Uterus (tissue), 4 donors: ENCODE data around the gene MED25. TPM values are rescaled to one million over a fixed set of nuclear protein-coding genes. Genes with fewer than 3 reads are reported as not detected.

Experiments used
- DNase-seq, 2 donors: peaks; one replicate each; pipeline ENCODE4 v3.0.0-alpha.2; 2019 to 2020
- H3K27ac ChIP-seq, 2 donors: fragments of 200-600 bp; sonication (generic); 1 replicate in 1 of 2; 2 replicates in 1 of 2; pipeline ENCODE4 v1.5.1; 2016 to 2018
- H3K27me3 ChIP-seq, 2 donors: fragments of 200-600 bp; sonication (generic); one replicate each; pipeline ENCODE4 v1.5.1; 2018 to 2019; ENCODE audit warnings: control low read depth in 1 of 2
- H3K36me3 ChIP-seq, 2 donors: fragments of 200-600 bp; sonication (generic); one replicate each; pipeline ENCODE4 v1.5.1; 2019; ENCODE audit warnings: control low read depth in 1 of 2
- H3K4me1 ChIP-seq, 2 donors: fragments of 200-600 bp; sonication (generic); one replicate each; pipeline ENCODE4 v1.5.1; 2018 to 2019; ENCODE audit warnings: control low read depth in 1 of 2
- H3K4me3 ChIP-seq, 2 donors: fragments of 200-600 bp; sonication (generic); 1 replicate in 1 of 2; 2 replicates in 1 of 2; pipeline ENCODE4 v1.5.1; 2018 to 2019; ENCODE audit warnings: mild to moderate bottlenecking in 1 of 2
- H3K9me3 ChIP-seq, 2 donors: fragments of 200-600 bp; sonication (generic); one replicate each; pipeline ENCODE4 v1.5.1; 2019; ENCODE audit warnings: control low read depth in 1 of 2
- CTCF ChIP-seq, 4 experiments: fragments of 200-600 bp in 2 of 4; fragments of 450-650 bp in 2 of 4; sonication (generic) in 2 of 4; IDR thresholded peaks; one replicate each; pipeline ENCODE4 v1.5.1; 2016 to 2019; ENCODE audit warnings: antibody characterized with exemption in 4 of 4, mild to moderate bottlenecking in 2 of 4, moderate library complexity in 1 of 4
- POLR2A ChIP-seq, 2 donors: fragments of 450-650 bp; IDR thresholded peaks; one replicate each; pipeline ENCODE4 v1.6.1; 2016; ENCODE audit warnings: antibody characterized with exemption in 2 of 2, mild to moderate bottlenecking in 1 of 2, moderate library complexity in 1 of 2
- intact Hi-C: fragments of 100-400 bp; cut with DNase I; formaldehyde crosslinking; loops from one replicate; pipeline ENCODE4 v1.15.1; 2023; ENCODE audit warnings: low total_unique reads
- total RNA-seq, 4 donors: library from RNA; depleted of rRNA in 3 of 4; stranded (reverse); fragments of >200 nt in 3 of 4; gene quantifications; one replicate each; pipeline versions ENCODE4 v1.1.0 to v1.2.4, GENCODE V29; 2014 to 2023
- donor health status: DM: yes; HTN: yes; CAD: no.

Gene MED25
- total RNA-seq, 4 donors from 2014 or later, result 21.1 to 48.1 (median 26.8) TPM

- Histone ChIP-seq H3K4me3 (no peak overlapping the region), H3K36me3 (no peaks in the 10 kb centered on the region), H3K4me1 (peaks cover 0 to 4% of the 10 kb centered on the region in 2 donors), H3K27me3 (no peaks in the 10 kb centered on the region), H3K9me3 (no peaks in the 10 kb centered on the region), H3K27ac (no peak overlapping the region)
- no peak for DNase-seq
- intact Hi-C loops, result loop anchor here (5.0 kb wide), 1 partner anchor 40 kb away; the partner anchor contains the start of gene AP2A1
- TF ChIP-seq CTCF (IDR thresholded peaks at IDR 0.05) (no peak), POLR2A (IDR thresholded peaks at IDR 0.05) (no peak)
These were observed 10.8 kb upstream of the MED25 start for GRCh38 chr19:49807058-49807903.

GRCh38 chr19:49807904-49808675 is 10.0 kb upstream of the MED25 start:
- Histone ChIP-seq H3K27ac (peak overlapping the region; percentile 86 to 89), H3K4me3 (peak overlapping the region in 1 of 2 donors; percentile 67), H3K36me3 (no peaks in the 10 kb centered on the region), H3K4me1 (peaks cover 0 to 4% of the 10 kb centered on the region in 2 donors), H3K27me3 (no peaks in the 10 kb centered on the region), H3K9me3 (no peaks in the 10 kb centered on the region)
- TF ChIP-seq CTCF (IDR thresholded peaks at IDR 0.05) (no peak), POLR2A (IDR thresholded peaks at IDR 0.05) (no peak)
- no peak for DNase-seq
- intact Hi-C loops, result loop anchor here (5.0 kb wide), 1 partner anchor 41 kb away; the partner anchor contains the start of gene AP2A1

GRCh38 chr19:49808711-49809159 is 9.4 kb upstream of the MED25 start:
- H3K27ac ChIP-seq, result peak overlapping the region; percentile 86 to 89
- peak overlapping the region; percentile 67 to 88 for H3K4me3 ChIP-seq
- intact Hi-C loops, result loop anchor here (5.0 kb wide), 1 partner anchor 41 kb away; the partner anchor contains the start of gene AP2A1
- TF ChIP-seq CTCF (IDR thresholded peaks at IDR 0.05) (no peak), POLR2A (IDR thresholded peaks at IDR 0.05) (peak; percentile 58 to 67)
- no peaks in the 10 kb centered on the region for H3K9me3 ChIP-seq
- H3K36me3 ChIP-seq, result no peaks in the 10 kb centered on the region
- H3K4me1 ChIP-seq, result peaks cover 0 to 4% of the 10 kb centered on the region in 2 donors
- peak; percentile 93 to 97 for DNase-seq
- H3K27me3 ChIP-seq, result no peaks in the 10 kb centered on the region

GRCh38 chr19:49809160-49809940 is 8.7 kb upstream of the MED25 start:
- peak in 1 of 2 donors; percentile 39 for DNase-seq
- intact Hi-C loops, result loop anchor here (5.0 kb wide), 1 partner anchor 42 kb away; the partner anchor contains the start of gene AP2A1

More at GRCh38 chr19:49809160-49809940, 8.7 kb upstream of the MED25 start:
- Histone ChIP-seq H3K9me3 (no peaks in the 10 kb centered on the region), H3K4me3 (peak overlapping the region; percentile 67 to 88), H3K27me3 (no peaks in the 10 kb centered on the region), H3K36me3 (no peaks in the 10 kb centered on the region), H3K4me1 (peaks cover 0 to 4% of the 10 kb centered on the region in 2 donors), H3K27ac (peak overlapping the region; percentile 86 to 89)
- TF ChIP-seq POLR2A (IDR thresholded peaks at IDR 0.05), result no peak
- TF ChIP-seq CTCF (IDR thresholded peaks at IDR 0.05), result peak in 2 of 4 experiments; percentile 5 to 17
